ENCODE results near the gene GNB1.

- TF ChIP-seq POLR2A (IDR thresholded peaks at IDR 0.05; ENCODE audit: low read length) (no peak), GATA1 (IDR thresholded peaks at IDR 0.05; ENCODE audit: low read depth, low read length) (no peak)
Observed at GRCh38 chr1:1916851-1917251, 26.0 kb upstream of the GNB1 start.

Measured in erythroblast (primary cell).